A549 (cell line): ENCODE measurements around the gene EFCAB5.

Experiments
- CHD4 ChIP-seq: fragments of 200-600 bp; sonication (generic); IDR thresholded peaks from 2 replicates; pipeline ENCODE4 v1.6.1; 2016; ENCODE audit warnings: antibody characterized with exemption, mild to moderate bottlenecking, borderline replicate concordance
- CTCF ChIP-seq: fragments of >200 bp; sonication (Bioruptor Twin); formaldehyde crosslinking; IDR thresholded peaks from 3 replicates; pipeline ENCODE4 v1.5.1; 2016
- POLR2AphosphoS2 ChIP-seq: conservative IDR thresholded peaks from 2 replicates; pipeline ENCODE4 v1.6.1; 2012; ENCODE audit warnings: low read length, improper control_type of control experiment, inconsistent platforms
- REST ChIP-seq: fragments of 200-600 bp; sonication (generic); IDR thresholded peaks from 2 replicates; pipeline ENCODE4 v1.6.1; 2016; ENCODE audit warnings: antibody characterized with exemption, mild to moderate bottlenecking, moderate library complexity

GRCh38 chr17:30155389-30155788, 214.0 kb downstream of the EFCAB5 start:
- TF ChIP-seq CHD4 (no peak), REST (no peak), POLR2AphosphoS2 (no peak), CTCF (no peak)
